Sciatic nerve (tissue), 2 donors: ENCODE measurements around the gene SOX9. TPM values are rescaled to one million over a fixed set of nuclear protein-coding genes. Genes with fewer than 3 reads are reported as not detected.
"Not testable (repeated sequence)": the region's sequence is repeated elsewhere in the genome, so short reads cannot be mapped to it uniquely, and the experiment has no call there.

ENCODE experiments used
- ATAC-seq: fragments of 200-7000 bp; cut with Tn5 transposase; one replicate; pipeline ENCODE4 v1.9.1; 2020; ENCODE audit warnings: mild to moderate bottlenecking, moderate library complexity
- DNase-seq: peaks from one replicate; pipeline ENCODE4 v3.0.0-alpha.2; 2020; ENCODE audit warnings: low spot score
- intact Hi-C: fragments of 100-400 bp; cut with DNase I; formaldehyde crosslinking; loops from one replicate; pipeline ENCODE4 v1.14.2; 2022
- total RNA-seq: library from RNA; stranded (reverse); fragmentation: NEBNext Ultra II Directional; extraction: Animal tissue kit (Norgen Biotek cat#: 25700); gene quantifications from one replicate; pipeline ENCODE4 v1.2.1, GENCODE V29; 2021
- donor health status: DM: no; HTN: no; CAD: no.
- donor health status: DM: no; HTN: no; CAD: no.

The SOX9 gene
- total RNA-seq, 1 donor from 2014 or later: 42.0 TPM

DNA sequence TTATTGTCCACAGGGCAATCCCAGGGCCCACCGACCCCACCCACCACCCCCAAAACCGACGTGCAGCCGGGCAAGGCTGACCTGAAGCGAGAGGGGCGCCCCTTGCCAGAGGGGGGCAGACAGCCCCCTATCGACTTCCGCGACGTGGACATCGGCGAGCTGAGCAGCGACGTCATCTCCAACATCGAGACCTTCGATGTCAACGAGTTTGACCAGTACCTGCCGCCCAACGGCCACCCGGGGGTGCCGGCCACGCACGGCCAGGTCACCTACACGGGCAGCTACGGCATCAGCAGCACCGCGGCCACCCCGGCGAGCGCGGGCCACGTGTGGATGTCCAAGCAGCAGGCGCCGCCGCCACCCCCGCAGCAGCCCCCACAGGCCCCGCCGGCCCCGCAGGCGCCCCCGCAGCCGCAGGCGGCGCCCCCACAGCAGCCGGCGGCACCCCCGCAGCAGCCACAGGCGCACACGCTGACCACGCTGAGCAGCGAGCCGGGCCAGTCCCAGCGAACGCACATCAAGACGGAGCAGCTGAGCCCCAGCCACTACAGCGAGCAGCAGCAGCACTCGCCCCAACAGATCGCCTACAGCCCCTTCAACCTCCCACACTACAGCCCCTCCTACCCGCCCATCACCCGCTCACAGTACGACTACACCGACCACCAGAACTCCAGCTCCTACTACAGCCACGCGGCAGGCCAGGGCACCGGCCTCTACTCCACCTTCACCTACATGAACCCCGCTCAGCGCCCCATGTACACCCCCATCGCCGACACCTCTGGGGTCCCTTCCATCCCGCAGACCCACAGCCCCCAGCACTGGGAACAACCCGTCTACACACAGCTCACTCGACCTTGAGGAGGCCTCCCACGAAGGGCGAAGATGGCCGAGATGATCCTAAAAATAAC is 3.0 kb downstream of the SOX9 start:
- intact Hi-C loops: no loop called here
- no peak for ATAC-seq

DNA sequence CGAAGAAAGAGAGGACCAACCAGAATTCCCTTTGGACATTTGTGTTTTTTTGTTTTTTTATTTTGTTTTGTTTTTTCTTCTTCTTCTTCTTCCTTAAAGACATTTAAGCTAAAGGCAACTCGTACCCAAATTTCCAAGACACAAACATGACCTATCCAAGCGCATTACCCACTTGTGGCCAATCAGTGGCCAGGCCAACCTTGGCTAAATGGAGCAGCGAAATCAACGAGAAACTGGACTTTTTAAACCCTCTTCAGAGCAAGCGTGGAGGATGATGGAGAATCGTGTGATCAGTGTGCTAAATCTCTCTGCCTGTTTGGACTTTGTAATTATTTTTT is 3.6 kb downstream of the SOX9 start:
- no peak for ATAC-seq
- intact Hi-C loops: no loop called here
- no peak for DNase-seq

More for the DNA sequence above, 3.0 kb downstream of the SOX9 start:
- no peak for DNase-seq

GRCh38 chr17:72125226-72125651 is 4.4 kb downstream of the SOX9 start:
- intact Hi-C loops: no loop called here
- ATAC-seq: no peak
- DNase-seq: no peak

DNA sequence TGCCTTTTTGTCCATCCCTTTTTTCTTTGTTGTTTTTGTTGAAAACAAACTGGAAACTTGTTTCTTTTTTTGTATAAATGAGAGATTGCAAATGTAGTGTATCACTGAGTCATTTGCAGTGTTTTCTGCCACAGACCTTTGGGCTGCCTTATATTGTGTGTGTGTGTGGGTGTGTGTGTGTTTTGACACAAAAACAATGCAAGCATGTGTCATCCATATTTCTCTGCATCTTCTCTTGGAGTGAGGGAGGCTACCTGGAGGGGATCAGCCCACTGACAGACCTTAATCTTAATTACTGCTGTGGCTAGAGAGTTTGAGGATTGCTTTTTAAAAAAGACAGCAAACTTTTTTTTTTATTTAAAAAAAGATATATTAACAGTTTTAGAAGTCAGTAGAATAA is 4.9 kb downstream of the SOX9 start:
- no peak for DNase-seq
- intact Hi-C loops: no loop called here

GRCh38 chr17:72126575-72127486 is 6.0 kb downstream of the SOX9 start:
- DNase-seq (no peak), ATAC-seq (peak; percentile 68)
- intact Hi-C loops: no loop called here

More for the DNA sequence above, 4.9 kb downstream of the SOX9 start:
- no peak for ATAC-seq

GRCh38 chr17:72128039-72128438 is 7.2 kb downstream of the SOX9 start:
- intact Hi-C loops: no loop called here
- ATAC-seq (peak; percentile 36), DNase-seq (no peak)

GRCh38 chr17:72134608-72135394 is 14.0 kb downstream of the SOX9 start:
- ATAC-seq: no peak
- no peak for DNase-seq
- intact Hi-C loops: no loop called here

DNA sequence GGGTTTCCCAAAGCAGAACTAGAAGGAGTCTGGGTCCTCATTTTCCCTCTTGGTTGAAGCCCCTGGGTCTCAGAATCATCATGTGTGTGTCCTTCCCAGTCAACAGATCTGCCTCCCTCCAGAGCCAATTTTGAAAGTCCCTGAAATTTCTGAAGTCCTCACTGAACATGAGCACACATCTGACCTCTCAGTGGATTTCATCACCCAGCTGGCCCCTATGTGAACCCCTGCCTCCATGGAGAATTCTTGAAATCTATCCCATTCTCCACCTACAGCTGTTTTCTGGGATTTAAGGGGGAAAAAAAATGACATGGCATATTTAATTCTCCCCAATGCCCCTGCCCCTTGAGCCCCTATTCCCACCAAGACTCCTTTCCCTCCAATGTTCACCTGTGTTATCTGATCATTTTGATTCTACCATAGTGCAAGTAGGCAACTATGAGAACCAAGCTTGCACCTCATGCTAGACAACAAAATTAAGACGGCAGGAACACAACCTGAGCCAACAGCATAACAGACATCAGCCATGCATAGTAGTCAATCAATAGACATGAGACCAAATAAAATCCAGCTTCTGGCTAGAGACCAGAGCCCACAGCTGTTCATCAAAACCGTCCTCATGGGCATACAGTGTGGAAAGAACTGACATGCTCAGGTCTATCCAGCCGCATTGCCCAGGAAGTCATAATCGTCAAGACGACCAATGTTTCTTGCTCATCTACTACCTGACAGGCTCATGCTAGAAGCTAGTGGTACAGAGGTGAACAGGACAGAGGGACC is 14.9 kb downstream of the SOX9 start:
- intact Hi-C loops: no loop called here
- ATAC-seq: peak; percentile 89
- DNase-seq: no peak

- no peak for DNase-seq
- no peak for ATAC-seq
- intact Hi-C loops: no loop called here
These were observed 15.9 kb downstream of the SOX9 start for GRCh38 chr17:72136692-72137091.

- peak; percentile 50 for ATAC-seq
- DNase-seq: no peak
- intact Hi-C loops: no loop called here
These were observed 16.3 kb downstream of the SOX9 start for GRCh38 chr17:72137161-72137560.

DNA sequence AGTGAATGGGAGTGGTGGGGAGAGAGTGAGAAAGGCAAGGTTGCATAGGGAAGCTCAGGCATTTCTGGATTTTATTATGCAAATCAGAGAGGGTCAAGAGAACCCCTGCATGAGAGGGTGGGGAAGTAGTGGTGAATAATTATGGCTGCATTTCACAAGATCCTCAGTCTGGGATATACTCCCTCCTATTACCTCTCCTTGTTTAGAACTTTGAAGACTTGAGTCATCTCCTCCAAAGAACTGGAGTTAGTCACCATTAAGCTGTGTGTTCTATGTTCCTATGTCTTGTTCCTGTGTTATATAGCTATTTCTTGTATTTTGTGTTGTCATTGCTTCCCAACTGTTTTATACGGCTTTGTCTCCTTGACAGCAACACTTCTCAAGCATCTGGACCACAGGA is 18.4 kb downstream of the SOX9 start:
- DNase-seq (no peak), ATAC-seq (no peak)
- intact Hi-C loops: no loop called here

GRCh38 chr17:72141336-72141735 is 20.5 kb downstream of the SOX9 start:
- intact Hi-C loops: loop anchor here (10.0 kb wide), 1 partner anchor 1843 kb away; no protein-coding TSS in a partner anchor
- DNase-seq (no peak), ATAC-seq (no peak)

- intact Hi-C loops: loop anchor here (10.0 kb wide), 1 partner anchor 1843 kb away; no protein-coding TSS in a partner anchor
- not testable (repeated sequence) for ATAC-seq, DNase-seq
These were observed 21.3 kb downstream of the SOX9 start for GRCh38 chr17:72142097-72142496.

- ATAC-seq (no peak), DNase-seq (no peak)
- intact Hi-C loops: loop anchor here (10.0 kb wide), 1 partner anchor 1842 kb away; no protein-coding TSS in a partner anchor
These were observed 21.8 kb downstream of the SOX9 start for GRCh38 chr17:72142614-72143013.

- intact Hi-C loops: loop anchor here (10.0 kb wide), 1 partner anchor 1842 kb away; no protein-coding TSS in a partner anchor
- ATAC-seq (no peak), DNase-seq (no peak)
These were observed 22.4 kb downstream of the SOX9 start for GRCh38 chr17:72143245-72143644.

- intact Hi-C loops: loop anchor here (10.0 kb wide), 1 partner anchor 1841 kb away; no protein-coding TSS in a partner anchor
- no peak for ATAC-seq
These were observed 23.3 kb downstream of the SOX9 start for GRCh38 chr17:72144101-72144500.

DNA sequence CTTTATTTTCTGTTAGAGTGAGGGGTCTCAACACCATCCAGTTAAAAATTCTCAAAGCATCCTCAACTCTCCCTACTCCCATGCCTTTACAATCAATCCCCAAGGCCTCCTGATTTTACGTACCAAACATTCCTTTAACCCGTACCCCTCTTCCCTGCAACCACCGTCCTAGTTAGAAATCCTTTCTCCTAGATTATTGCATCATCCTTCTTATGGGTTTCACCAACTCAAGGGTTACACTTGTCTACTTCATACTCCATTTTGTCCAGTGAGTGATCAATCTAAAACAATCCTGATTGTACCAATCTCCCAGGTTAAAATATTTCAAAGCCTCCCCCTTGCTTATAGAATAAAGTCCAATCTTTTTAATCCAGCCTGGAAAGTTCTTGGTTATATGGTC is 24.7 kb downstream of the SOX9 start:
- DNase-seq (no peak), ATAC-seq (no peak)
- intact Hi-C loops: loop anchor here (10.0 kb wide), 1 partner anchor 1839 kb away; no protein-coding TSS in a partner anchor

More at GRCh38 chr17:72144101-72144500, 23.3 kb downstream of the SOX9 start:
- no peak for DNase-seq

DNA sequence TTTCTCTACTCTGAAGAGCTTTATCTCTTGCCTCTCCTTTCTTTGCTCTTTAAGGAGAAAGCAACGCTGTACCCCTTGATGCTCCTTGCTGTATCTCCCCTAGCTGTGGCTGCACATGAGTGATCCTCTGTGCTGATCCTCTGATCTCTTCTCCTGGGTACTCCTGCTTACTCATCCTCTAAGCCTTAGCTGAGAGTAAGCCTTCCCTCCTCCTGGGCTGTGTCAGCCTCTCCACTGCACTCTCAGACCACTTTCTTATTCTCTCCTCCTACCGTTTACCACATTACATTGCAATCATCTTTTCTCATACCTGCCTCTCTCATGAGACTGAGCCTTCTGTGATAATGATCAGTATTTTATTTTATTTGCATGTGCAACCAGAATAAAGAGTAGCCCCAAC is 25.1 kb downstream of the SOX9 start:
- intact Hi-C loops: loop anchor here (10.0 kb wide), 1 partner anchor 1839 kb away; no protein-coding TSS in a partner anchor
- ATAC-seq (no peak), DNase-seq (no peak)
